Thyroid gland (tissue), 4 donors: ENCODE data around the gene TCF21.

Experiments
- CTCF ChIP-seq, 6 experiments: fragments of 200-600 bp in 3 of 6; fragments of 450-650 bp in 3 of 6; sonication (generic) in 3 of 6; IDR thresholded peaks; one replicate each; pipeline ENCODE4 v1.5.1; 2016 to 2019; ENCODE audit warnings: antibody characterized with exemption in 6 of 6, mild to moderate bottlenecking in 2 of 6, inconsistent platforms in 1 of 6, moderate library complexity in 1 of 6
- POLR2A ChIP-seq, 2 donors: fragments of 450-650 bp; IDR thresholded peaks; one replicate each; pipeline ENCODE4 v1.6.1; 2017; ENCODE audit warnings: antibody characterized with exemption in 2 of 2, mild to moderate bottlenecking in 2 of 2, moderate library complexity in 1 of 2

GRCh38 chr6:133863228-133863627, 25.7 kb upstream of the TCF21 start:
- TF ChIP-seq CTCF (IDR thresholded peaks at IDR 0.05) (no peak), POLR2A (IDR thresholded peaks at IDR 0.05) (no peak)
